ENCODE results near the gene SYNPO.

DNA sequence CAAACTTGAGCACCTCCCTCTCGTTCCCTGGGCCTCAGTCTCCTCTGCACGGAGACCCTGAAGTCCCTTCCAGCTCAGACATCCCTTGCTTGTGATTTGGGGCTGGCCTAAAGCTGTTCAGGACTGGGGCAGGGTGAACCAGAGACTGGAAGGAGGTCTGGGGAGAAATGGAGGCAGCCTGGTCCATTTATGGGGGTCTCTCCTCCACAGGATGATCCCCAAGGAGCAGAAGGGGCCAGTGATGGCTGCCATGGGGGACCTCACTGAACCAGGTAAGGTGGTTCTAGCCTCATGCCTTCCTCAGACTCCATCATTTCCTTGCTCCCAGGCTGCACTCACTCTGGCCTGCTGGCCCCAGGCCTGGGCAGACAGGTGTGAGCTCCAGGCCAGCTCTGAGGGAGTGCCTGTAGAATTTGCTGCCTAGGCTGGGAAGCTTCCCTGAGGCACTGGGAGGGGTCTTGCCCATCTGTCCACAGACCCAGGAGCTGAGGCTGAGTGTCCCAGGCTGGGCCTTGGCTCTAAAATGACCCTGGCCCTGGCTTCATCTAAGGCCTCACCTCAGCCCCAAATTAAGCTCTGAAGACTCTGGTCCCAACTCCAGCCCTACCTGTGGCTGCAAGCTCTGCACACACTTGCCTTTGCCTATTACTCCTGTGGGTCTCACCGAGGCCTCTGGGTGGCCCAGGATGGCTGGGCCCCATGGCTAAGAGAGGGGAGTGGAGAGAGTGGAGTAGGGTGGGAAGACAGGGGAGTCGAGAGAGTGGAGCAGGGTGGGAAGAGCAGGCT, 22.5 kb downstream of the SYNPO start:
- TF ChIP-seq, protein P1, sequence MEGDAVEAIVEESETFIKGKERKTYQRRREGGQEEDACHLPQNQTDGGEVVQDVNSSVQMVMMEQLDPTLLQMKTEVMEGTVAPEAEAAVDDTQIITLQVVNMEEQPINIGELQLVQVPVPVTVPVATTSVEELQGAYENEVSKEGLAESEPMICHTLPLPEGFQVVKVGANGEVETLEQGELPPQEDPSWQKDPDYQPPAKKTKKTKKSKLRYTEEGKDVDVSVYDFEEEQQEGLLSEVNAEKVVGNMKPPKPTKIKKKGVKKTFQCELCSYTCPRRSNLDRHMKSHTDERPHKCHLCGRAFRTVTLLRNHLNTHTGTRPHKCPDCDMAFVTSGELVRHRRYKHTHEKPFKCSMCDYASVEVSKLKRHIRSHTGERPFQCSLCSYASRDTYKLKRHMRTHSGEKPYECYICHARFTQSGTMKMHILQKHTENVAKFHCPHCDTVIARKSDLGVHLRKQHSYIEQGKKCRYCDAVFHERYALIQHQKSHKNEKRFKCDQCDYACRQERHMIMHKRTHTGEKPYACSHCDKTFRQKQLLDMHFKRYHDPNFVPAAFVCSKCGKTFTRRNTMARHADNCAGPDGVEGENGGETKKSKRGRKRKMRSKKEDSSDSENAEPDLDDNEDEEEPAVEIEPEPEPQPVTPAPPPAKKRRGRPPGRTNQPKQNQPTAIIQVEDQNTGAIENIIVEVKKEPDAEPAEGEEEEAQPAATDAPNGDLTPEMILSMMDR (IDR thresholded peaks at IDR 0.05; ENCODE audit: low read length): no peak
- no peak for TF ChIP-seq EZH2 (IDR thresholded peaks at IDR 0.05; ENCODE audit: borderline replicate concordance, low read length)

All from OCI-LY1 (cell line).